ENCODE measurements around the gene SLC35B2. TPM values are rescaled to one million over a fixed set of nuclear protein-coding genes. Genes with fewer than 3 reads are reported as not detected.
"Not testable (repeated sequence)": the region's sequence is repeated elsewhere in the genome, so short reads cannot be mapped to it uniquely, and the experiment has no call there.

Gene SLC35B2
- total RNA-seq, 1 experiment from 2014 or later, result 90.6 TPM

- no peak overlapping the region for H3K27ac ChIP-seq (ENCODE audit: low read length)
- ATAC-seq (no peak), DNase-seq (no peak)
- BruUV-seq (replicated peaks), result no TSS peak
- peaks cover 31% of the 10 kb centered on the region for H3K4me1 ChIP-seq (ENCODE audit: insufficient read depth, low read length)
- POLR2A ChIA-PET (ENCODE audit: unreplicated experiment), result no interaction called here
- H3K9ac ChIP-seq (ENCODE audit: low read length), result no peak overlapping the region
- intact Hi-C loops (cut with micrococcal nuclease), result loop anchor here (1.0 kb wide), 1 partner anchor 61 kb away; no protein-coding TSS in a partner anchor
- TF ChIP-seq EZH2 (IDR thresholded peaks at IDR 0.05; ENCODE audit: low read length, unreplicated experiment), result no peak
- TF ChIP-seq CTCF (conservative IDR thresholded peaks at IDR 0.05; ENCODE audit: low read depth, low read length), result no peak
- no peak for TF ChIP-seq EZH2phosphoT487 (IDR thresholded peaks at IDR 0.05; ENCODE audit: borderline replicate concordance, low read length)
- CTCF ChIA-PET, result interaction anchor here (0.6 to 1.2 kb wide), 2 partner anchors 9 to 146 kb away, joined by 3 to 5 read pairs; no protein-coding TSS in a partner anchor
- H3K27me3 ChIP-seq (ENCODE audit: low read length), result no peaks in the 10 kb centered on the region
- H3K4me2 ChIP-seq (ENCODE audit: low read length), result no peak overlapping the region
- no peak overlapping the region for H2AFZ ChIP-seq (ENCODE audit: low read length)
- no peaks in the 10 kb centered on the region for H4K20me1 ChIP-seq (ENCODE audit: low read length)
- H3K9me2 ChIP-seq (replicated peaks; ENCODE audit: low read length), result no peaks in the 10 kb centered on the region
- H3K4me3 ChIP-seq (ENCODE audit: low read length), result no peak overlapping the region
- peaks cover 17% of the 10 kb centered on the region for H3K36me3 ChIP-seq (ENCODE audit: low read depth, low read length)
- H3K9me3 ChIP-seq (ENCODE audit: low read length), result no peaks in the 10 kb centered on the region
- no peaks in the 10 kb centered on the region for H3K79me2 ChIP-seq (ENCODE audit: low read length)
- H3F3A ChIP-seq (ENCODE audit: low read length, unreplicated experiment), result no peaks in the 10 kb centered on the region
Observed at GRCh38 chr6:44233567-44234100, 23.7 kb downstream of the SLC35B2 start.

- Histone ChIP-seq H3F3A (ENCODE audit: low read length, unreplicated experiment) (no peaks in the 10 kb centered on the region), H3K9ac (ENCODE audit: low read length) (no peak overlapping the region), H3K36me3 (ENCODE audit: low read depth, low read length) (peaks cover 17% of the 10 kb centered on the region), H3K9me2 (replicated peaks; ENCODE audit: low read length) (no peaks in the 10 kb centered on the region), H3K4me3 (ENCODE audit: low read length) (no peak overlapping the region), H2AFZ (ENCODE audit: low read length) (no peak overlapping the region), H3K4me1 (ENCODE audit: insufficient read depth, low read length) (peaks cover 24% of the 10 kb centered on the region), H4K20me1 (ENCODE audit: low read length) (no peaks in the 10 kb centered on the region), H3K79me2 (ENCODE audit: low read length) (no peaks in the 10 kb centered on the region), H3K27ac (ENCODE audit: low read length) (no peak overlapping the region), H3K27me3 (ENCODE audit: low read length) (no peaks in the 10 kb centered on the region), H3K9me3 (ENCODE audit: low read length) (no peaks in the 10 kb centered on the region), H3K4me2 (ENCODE audit: low read length) (no peak overlapping the region)
- CTCF ChIA-PET, result no interaction called here
- BruUV-seq (replicated peaks), result no TSS peak
- POLR2A ChIA-PET (ENCODE audit: unreplicated experiment), result no interaction called here
- TF ChIP-seq EZH2phosphoT487 (IDR thresholded peaks at IDR 0.05; ENCODE audit: borderline replicate concordance, low read length), result no peak
- TF ChIP-seq CTCF (conservative IDR thresholded peaks at IDR 0.05; ENCODE audit: low read depth, low read length), result no peak
- no peak for TF ChIP-seq EZH2 (IDR thresholded peaks at IDR 0.05; ENCODE audit: low read length, unreplicated experiment)
- ATAC-seq, result no peak
- DNase-seq, result no peak
- intact Hi-C loops (cut with micrococcal nuclease), result no loop called here
Observed at GRCh38 chr6:44232676-44233566, 24.4 kb downstream of the SLC35B2 start.

- intact Hi-C loops (cut with micrococcal nuclease); BruUV-seq (replicated peaks): not testable (repeated sequence)
- H3K4me1 ChIP-seq (ENCODE audit: insufficient read depth, low read length), result peaks cover 13% of the 10 kb centered on the region
Observed at GRCh38 chr6:44231426-44231825, 25.9 kb downstream of the SLC35B2 start.

More at GRCh38 chr6:44231426-44231825, 25.9 kb downstream of the SLC35B2 start:
- POLR2A ChIA-PET (ENCODE audit: unreplicated experiment); H3F3A ChIP-seq (ENCODE audit: low read length, unreplicated experiment); CTCF ChIA-PET; H3K9ac ChIP-seq (ENCODE audit: low read length); H3K27me3 ChIP-seq (ENCODE audit: low read length); H3K27ac ChIP-seq (ENCODE audit: low read length); H3K4me2 ChIP-seq (ENCODE audit: low read length); H3K9me2 ChIP-seq (replicated peaks; ENCODE audit: low read length); DNase-seq; H3K4me3 ChIP-seq (ENCODE audit: low read length); H2AFZ ChIP-seq (ENCODE audit: low read length); ATAC-seq; H3K9me3 ChIP-seq (ENCODE audit: low read length); H4K20me1 ChIP-seq (ENCODE audit: low read length); H3K79me2 ChIP-seq (ENCODE audit: low read length): not testable (repeated sequence)
- peaks cover 17% of the 10 kb centered on the region for H3K36me3 ChIP-seq (ENCODE audit: low read depth, low read length)
